GM12872 (cell line): ENCODE measurements around the gene ATF3.

Experiments used
- TF ChIP-seq, protein P1 (sequence below): IDR thresholded peaks from 3 replicates; pipeline ENCODE4 v1.5.1; 2011; ENCODE audit warnings: low read depth, mild to moderate bottlenecking, low read length, moderate library complexity; ENCODE audit not compliant: insufficient read depth

Gene ATF3

DNA sequence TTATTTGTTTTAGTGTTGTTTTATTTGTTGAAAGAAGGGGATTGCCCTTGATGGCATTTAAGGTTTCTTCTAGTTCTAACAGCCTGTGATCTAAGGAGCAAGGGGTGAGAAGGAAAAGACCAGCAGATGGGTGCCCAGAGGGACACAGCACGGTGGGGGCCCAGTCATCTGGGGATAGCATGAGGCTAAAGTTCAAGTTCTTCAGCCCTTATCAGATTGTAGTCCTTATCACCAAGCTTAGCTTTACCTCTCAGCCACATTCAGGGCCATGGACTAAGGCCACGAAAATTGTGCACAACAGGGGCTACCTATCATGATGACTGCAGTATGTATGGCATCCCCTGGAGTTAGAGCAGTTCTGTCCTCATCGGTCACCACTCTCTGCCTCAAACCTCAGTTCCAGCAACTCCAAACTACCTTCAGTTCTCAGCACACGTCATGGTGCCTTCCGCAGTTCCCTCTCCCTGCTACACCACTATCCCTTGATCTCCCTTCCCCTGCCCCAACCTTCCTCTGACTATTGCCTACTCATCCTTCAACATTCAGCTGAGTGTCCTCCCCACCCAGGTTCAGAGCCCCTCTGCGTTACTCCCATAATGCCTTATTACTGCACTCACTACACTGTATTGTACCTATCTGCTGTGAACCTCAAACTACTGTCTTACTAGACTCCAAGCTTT lies 36.4 kb downstream of the ATF3 start:
- TF ChIP-seq, protein P1, sequence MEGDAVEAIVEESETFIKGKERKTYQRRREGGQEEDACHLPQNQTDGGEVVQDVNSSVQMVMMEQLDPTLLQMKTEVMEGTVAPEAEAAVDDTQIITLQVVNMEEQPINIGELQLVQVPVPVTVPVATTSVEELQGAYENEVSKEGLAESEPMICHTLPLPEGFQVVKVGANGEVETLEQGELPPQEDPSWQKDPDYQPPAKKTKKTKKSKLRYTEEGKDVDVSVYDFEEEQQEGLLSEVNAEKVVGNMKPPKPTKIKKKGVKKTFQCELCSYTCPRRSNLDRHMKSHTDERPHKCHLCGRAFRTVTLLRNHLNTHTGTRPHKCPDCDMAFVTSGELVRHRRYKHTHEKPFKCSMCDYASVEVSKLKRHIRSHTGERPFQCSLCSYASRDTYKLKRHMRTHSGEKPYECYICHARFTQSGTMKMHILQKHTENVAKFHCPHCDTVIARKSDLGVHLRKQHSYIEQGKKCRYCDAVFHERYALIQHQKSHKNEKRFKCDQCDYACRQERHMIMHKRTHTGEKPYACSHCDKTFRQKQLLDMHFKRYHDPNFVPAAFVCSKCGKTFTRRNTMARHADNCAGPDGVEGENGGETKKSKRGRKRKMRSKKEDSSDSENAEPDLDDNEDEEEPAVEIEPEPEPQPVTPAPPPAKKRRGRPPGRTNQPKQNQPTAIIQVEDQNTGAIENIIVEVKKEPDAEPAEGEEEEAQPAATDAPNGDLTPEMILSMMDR: no peak

- TF ChIP-seq, protein P1: no peak
Measured at GRCh38 chr1:212645546-212646543, 37.3 kb downstream of the ATF3 start.

DNA sequence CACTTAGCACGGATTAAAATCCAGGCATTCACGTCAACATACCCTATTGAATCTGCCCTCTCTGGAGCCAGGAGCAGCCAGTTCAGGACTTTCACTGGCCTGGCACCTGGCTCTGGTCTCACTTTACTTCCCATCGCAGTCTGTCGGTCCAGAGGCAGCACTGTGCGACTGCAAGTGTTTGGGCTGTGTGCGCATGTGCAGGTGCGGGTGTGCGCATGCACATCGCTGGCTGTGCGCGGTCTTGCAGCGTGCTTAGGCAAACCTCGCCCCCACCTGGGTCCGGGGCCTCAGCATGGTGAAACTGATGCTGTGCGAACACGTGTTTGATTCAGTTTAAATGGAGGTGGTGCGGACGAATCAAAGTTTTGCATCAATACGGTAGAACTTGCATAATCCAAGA lies 38.0 kb downstream of the ATF3 start:
- TF ChIP-seq, protein P1: no peak

DNA sequence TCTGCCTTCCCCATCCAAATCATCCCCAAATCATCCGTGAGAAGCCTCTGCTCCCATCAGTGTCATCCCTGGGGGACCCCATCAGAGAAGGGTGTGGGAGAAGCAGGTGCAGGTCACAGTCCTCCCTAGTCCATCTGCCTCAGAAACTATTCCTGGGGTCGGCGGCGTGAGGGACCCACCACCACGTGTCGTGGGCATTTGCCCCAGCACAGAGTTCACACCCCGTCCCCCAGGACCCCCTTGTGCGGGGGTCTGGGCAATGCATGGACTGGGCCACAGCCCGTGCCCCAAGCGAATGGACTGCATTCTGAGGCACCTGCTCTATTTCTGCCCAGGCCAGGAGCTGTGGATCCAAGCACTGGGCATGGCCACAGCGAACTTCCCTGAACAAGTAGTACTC lies 38.4 kb downstream of the ATF3 start:
- TF ChIP-seq, protein P1: no peak

GRCh38 chr1:212648431-212648830 lies 39.9 kb downstream of the ATF3 start:
- TF ChIP-seq, protein P1: no peak

- TF ChIP-seq, protein P1: no peak
Measured at GRCh38 chr1:212649020-212649419, 40.5 kb downstream of the ATF3 start.

- TF ChIP-seq, protein P1: no peak
Measured at GRCh38 chr1:212650228-212650627, 41.7 kb downstream of the ATF3 start.
